T-cell (primary cell): ENCODE measurements around the gene CBX1. TPM values are rescaled to one million over a fixed set of nuclear protein-coding genes. Genes with fewer than 3 reads are reported as not detected.
"Not testable (repeated sequence)": the region's sequence is repeated elsewhere in the genome, so short reads cannot be mapped to it uniquely, and the experiment has no call there.

Experiments used
- ATAC-seq, 4 experiments: fragments of 200-7000 bp in 3 of 4; fragments of 150-1000 bp in 1 of 4; cut with Tn5 transposase; replicated peaks in 1 of 4; 1 replicate in 3 of 4; 2 replicates in 1 of 4; pipeline ENCODE4 v1.10.0; 2021; ENCODE audit warnings: moderate library complexity in 3 of 4, mild to moderate bottlenecking in 2 of 4, moderate number of reproducible peaks in 1 of 4
- CTCF ChIA-PET, 2 donors: fragments of 300-600 bp; sonication (Branson Sonifier 250); formaldehyde crosslinking; loops; one replicate each; lab custom pipeline; 2022; ENCODE audit warnings: antibody characterized with exemption in 2 of 2; lab: Charles Lee
- POLR2A ChIA-PET, 2 donors: fragments of 300-600 bp; sonication (Branson Sonifier 250); formaldehyde crosslinking; loops; one replicate each; lab custom pipeline; 2022; ENCODE audit warnings: antibody characterized with exemption in 2 of 2; lab: Charles Lee
- DNase-seq, 35 experiments: peaks; one replicate each; pipeline versions ENCODE4 v3.0.0 to v3.0.0-alpha.2; 2013 to 2023
- H3K27ac ChIP-seq: one replicate; pipeline ENCODE4 v1.5.1; 2013; ENCODE audit warnings: low read length
- H3K27me3 ChIP-seq, 2 experiments: replicated peaks in 1 of 2; 1 replicate in 1 of 2; 2 replicates in 1 of 2; pipeline versions ENCODE4 v1.6.1 to v1.7.0; 2013; ENCODE audit warnings: low read length in 1 of 2, mixed read lengths in 1 of 2; ENCODE audit not compliant: control insufficient read depth in 2 of 2, insufficient read depth in 2 of 2; ENCODE audit errors: extremely low read depth in 1 of 2
- H3K36me3 ChIP-seq, 2 donors: 1 replicate in 1 of 2; 2 replicates in 1 of 2; pipeline versions ENCODE4 v1.6.1 to v1.7.0; 2013; ENCODE audit warnings: low read length in 1 of 2; ENCODE audit not compliant: control insufficient read depth in 2 of 2, insufficient read depth in 1 of 2; ENCODE audit errors: extremely low read depth in 1 of 2
- H3K4me1 ChIP-seq, 2 experiments: 1 replicate in 1 of 2; 2 replicates in 1 of 2; pipeline versions ENCODE4 v1.6.1 to v1.7.0; 2013; ENCODE audit warnings: low read length in 2 of 2, mixed read lengths in 1 of 2; ENCODE audit not compliant: insufficient read depth in 2 of 2, control insufficient read depth in 1 of 2; ENCODE audit errors: extremely low read depth in 1 of 2
- H3K4me3 ChIP-seq, 2 donors: 1 replicate in 1 of 2; 2 replicates in 1 of 2; pipeline versions ENCODE4 v1.5.1 to v1.7.0; 2013; ENCODE audit warnings: mild to moderate bottlenecking in 2 of 2, low read length in 1 of 2, moderate library complexity in 1 of 2; ENCODE audit not compliant: control insufficient read depth in 1 of 2; ENCODE audit errors: extremely low read depth in 1 of 2
- H3K9me3 ChIP-seq: 2 replicates; pipeline ENCODE4 v1.7.0; 2013
- H3K27ac Mint-ChIP-seq, 2 donors: one replicate each; pipeline ENCODE4 v1.8.0; 2020 to 2021; ENCODE audit warnings: mild to moderate bottlenecking in 2 of 2, mixed read lengths in 2 of 2
- H3K27me3 Mint-ChIP-seq, 2 donors: one replicate each; pipeline ENCODE4 v1.8.0; 2021 to 2022; ENCODE audit warnings: mixed read lengths in 2 of 2
- H3K36me3 Mint-ChIP-seq: one replicate; pipeline ENCODE4 v1.8.0; 2021; ENCODE audit warnings: mixed read lengths
- H3K4me1 Mint-ChIP-seq, 3 donors: one replicate each; pipeline ENCODE4 v1.8.0; 2020 to 2022; ENCODE audit warnings: mixed read lengths in 3 of 3, mild to moderate bottlenecking in 1 of 3
- H3K4me3 Mint-ChIP-seq, 3 donors: one replicate each; pipeline ENCODE4 v1.8.0; 2020 to 2022; ENCODE audit warnings: mild to moderate bottlenecking in 3 of 3, mixed read lengths in 3 of 3, moderate library complexity in 3 of 3
- H3K9me3 Mint-ChIP-seq, 3 donors: one replicate each; pipeline ENCODE4 v1.8.0; 2020 to 2022; ENCODE audit warnings: mixed read lengths in 3 of 3
- WGBS: methylation state at CpG from one replicate; pipeline ENCODE4 v1.1.5; 2013; ENCODE audit warnings: missing lambda C conversion rate; ENCODE audit not compliant: insufficient coverage; 5-methylcytosine and 5-hydroxymethylcytosine counted together
- total RNA-seq, 35 experiments: library from RNA in 6 of 35; stranded (reverse) in 6 of 35; fragments of 120-200 nt in 1 of 35; gene quantifications; one replicate each; pipeline versions ENCODE4 v1.2.1 to v1.2.4 and lab custom pipeline; 2013 to 2026

Gene CBX1
- total RNA-seq, 5 donors from 2014 or later (not counting 1 experiment from before 2014, with no cell fraction given): 19.6 to 32.4 (median 30.7) TPM

GRCh38 chr17:48093341-48094045 is 7.8 kb downstream of the CBX1 start:
- Histone ChIP-seq H3K27me3 (no peaks in the 10 kb centered on the region), H3K27ac (no peak overlapping the region), H3K36me3 (peaks cover 0 to 6% of the 10 kb centered on the region in 2 donors), H3K4me1 (no peaks in the 10 kb centered on the region), H3K4me3 (no peak overlapping the region), H3K9me3 (no peaks in the 10 kb centered on the region)
- Mint-ChIP-seq H3K36me3 (peaks cover 18% of the 10 kb centered on the region), H3K4me3 (no peak overlapping the region), H3K4me1 (peaks cover 12 to 27% (median 15%) of the 10 kb centered on the region in 3 donors), H3K27ac (no peak overlapping the region), H3K9me3 (no peaks in the 10 kb centered on the region), H3K27me3 (no peaks in the 10 kb centered on the region)
- 92% methylated on average over 5 of the region's 11 CpGs for WGBS
- ChIA-PET CTCF (interaction anchor here in 1 of 2 donors (0.6 kb wide), 1 partner anchor 319 kb away, joined by 3 read pairs; no protein-coding TSS in a partner anchor), POLR2A (interaction anchor here in 1 of 2 donors (0.7 to 0.8 kb wide), 3 partner anchors 14 to 166 kb away, joined by 4 to 8 read pairs (median 4); partner anchors contain the start of gene SNX11)
- ATAC-seq (no peak), DNase-seq (no peak)

GRCh38 chr17:48084932-48085331 is 16.3 kb downstream of the CBX1 start:
- POLR2A ChIA-PET: interaction anchor here (0.6 kb wide), 2 partner anchors 165 to 328 kb away, joined by 3 read pairs; no protein-coding TSS in a partner anchor
- no CpG with 5 or more reads among the region's 2 CpGs for WGBS
- no peak for ATAC-seq

GRCh38 chr17:48081858-48082257 is 19.4 kb downstream of the CBX1 start:
- Mint-ChIP-seq H3K4me1 (peaks cover 7 to 20% (median 17%) of the 10 kb centered on the region in 3 donors), H3K27ac (no peak overlapping the region), H3K27me3 (no peaks in the 10 kb centered on the region), H3K9me3 (no peaks in the 10 kb centered on the region), H3K36me3 (peaks cover 2% of the 10 kb centered on the region), H3K4me3 (no peak overlapping the region)
- Histone ChIP-seq H3K36me3 (no peaks in the 10 kb centered on the region), H3K9me3 (no peaks in the 10 kb centered on the region), H3K27me3 (no peaks in the 10 kb centered on the region), H3K4me3 (no peak overlapping the region), H3K4me1 (peaks cover 5 to 7% of the 10 kb centered on the region in 2 experiments), H3K27ac (no peak overlapping the region)
- ChIA-PET POLR2A (no interaction called here), CTCF (interaction anchor here (0.5 to 1.9 kb wide), 6 partner anchors 15 to 544 kb away, joined by 3 to 7 read pairs (median 4); no protein-coding TSS in a partner anchor)
- DNase-seq (no peak), ATAC-seq (no peak)
- WGBS: no CpG with 5 or more reads among the region's 5 CpGs

More at GRCh38 chr17:48084932-48085331, 16.3 kb downstream of the CBX1 start:
- no peak overlapping the region for H3K4me3 Mint-ChIP-seq
- H3K36me3 ChIP-seq: no peaks in the 10 kb centered on the region
- no peak overlapping the region for H3K27ac Mint-ChIP-seq
- H3K9me3 Mint-ChIP-seq: no peaks in the 10 kb centered on the region
- H3K4me1 Mint-ChIP-seq: peaks cover 7 to 22% (median 17%) of the 10 kb centered on the region in 3 donors
- H3K27me3 Mint-ChIP-seq: no peaks in the 10 kb centered on the region
- no peak for DNase-seq
- peaks cover 3% of the 10 kb centered on the region for H3K36me3 Mint-ChIP-seq
- peaks cover 5 to 7% of the 10 kb centered on the region in 2 experiments for H3K4me1 ChIP-seq
- H3K27ac ChIP-seq: no peak overlapping the region
- no peaks in the 10 kb centered on the region for H3K9me3 ChIP-seq
- no peak overlapping the region for H3K4me3 ChIP-seq
- no peaks in the 10 kb centered on the region for H3K27me3 ChIP-seq
- CTCF ChIA-PET: interaction anchor here in 1 of 2 donors (0.5 to 2.0 kb wide), 3 partner anchors 20 to 59 kb away, joined by 4 to 8 read pairs (median 5); partner anchors contain the start of gene SNX11

GRCh38 chr17:48077152-48077551 is 24.1 kb downstream of the CBX1 start:
- H3K4me1 Mint-ChIP-seq, H3K27me3 ChIP-seq, POLR2A ChIA-PET, H3K27me3 Mint-ChIP-seq, H3K27ac Mint-ChIP-seq, H3K9me3 ChIP-seq, H3K9me3 Mint-ChIP-seq, DNase-seq, H3K4me3 Mint-ChIP-seq, H3K4me1 ChIP-seq, H3K27ac ChIP-seq, H3K4me3 ChIP-seq, ATAC-seq: not testable (repeated sequence)
- H3K36me3 ChIP-seq: peaks cover 6 to 19% of the 10 kb centered on the region in 2 donors
- CTCF ChIA-PET: interaction anchor here (0.6 to 1.6 kb wide), 7 partner anchors 35 to 376 kb away, joined by 3 to 10 read pairs (median 3); no protein-coding TSS in a partner anchor
- H3K36me3 Mint-ChIP-seq: peaks cover 20% of the 10 kb centered on the region
- 100% methylated on average over 5 of the region's 10 CpGs for WGBS

GRCh38 chr17:48074322-48075081 is 26.8 kb downstream of the CBX1 start:
- DNase-seq (peak; percentile 32 to 84 (median 68)), ATAC-seq (peak; percentile 71 to 81 (median 76))
- CTCF ChIA-PET: interaction anchor here (0.5 to 4.1 kb wide), 10 partner anchors 30 to 957 kb away, joined by 3 to 37 read pairs (median 4); partner anchors contain the start of gene HOXB9 (in 1 of the 2)
- peaks cover 24% of the 10 kb centered on the region for H3K36me3 Mint-ChIP-seq
- no peak overlapping the region for H3K4me3 Mint-ChIP-seq
- no peak overlapping the region for H3K27ac ChIP-seq
- POLR2A ChIA-PET: interaction anchor here in 1 of 2 donors (0.6 kb wide), 1 partner anchor 285 kb away, joined by 5 read pairs; no protein-coding TSS in a partner anchor
- H3K4me1 ChIP-seq: no peaks in the 10 kb centered on the region
- H3K9me3 ChIP-seq: no peaks in the 10 kb centered on the region
- no peaks in the 10 kb centered on the region for H3K9me3 Mint-ChIP-seq
- H3K4me3 ChIP-seq: no peak overlapping the region
- no peaks in the 10 kb centered on the region for H3K27me3 ChIP-seq
- H3K27ac Mint-ChIP-seq: no peak overlapping the region
- WGBS: no CpG with 5 or more reads among the region's 7 CpGs
- no peaks in the 10 kb centered on the region for H3K27me3 Mint-ChIP-seq
- peaks cover 6 to 40% of the 10 kb centered on the region in 2 donors for H3K36me3 ChIP-seq
- no peaks in the 10 kb centered on the region for H3K4me1 Mint-ChIP-seq
